GM12865 (cell line): ENCODE results near the gene POMT1.
"Not testable (repeated sequence)": the region's sequence is repeated elsewhere in the genome, so short reads cannot be mapped to it uniquely, and the experiment has no call there.

Source experiments
- DNase-seq: peaks from one replicate; pipeline ENCODE4 v3.0.0; 2010; ENCODE audit warnings: low read depth
- H3K4me3 ChIP-seq: 2 replicates; pipeline ENCODE4 v1.5.1; 2011; ENCODE audit warnings: mild to moderate bottlenecking, low read depth, low read length, control low read depth
- CTCF ChIP-seq: IDR thresholded peaks from 2 replicates; pipeline ENCODE4 v1.5.1; 2011; ENCODE audit warnings: low read length, control low read depth, low read depth, inconsistent platforms; ENCODE audit not compliant: insufficient read depth; ENCODE audit errors: missing control alignments

Gene POMT1

GRCh38 chr9:131505012-131505411 is 2.3 kb downstream of the POMT1 start:
- no peak overlapping the region for H3K4me3 ChIP-seq
- no peak for DNase-seq
- no peak for TF ChIP-seq CTCF

- H3K4me3 ChIP-seq, result no peak overlapping the region
- no peak for DNase-seq
- TF ChIP-seq CTCF, result no peak
These were observed 8.7 kb downstream of the POMT1 start for GRCh38 chr9:131511416-131511815.

- H3K4me3 ChIP-seq, result no peak overlapping the region
- DNase-seq, result no peak
- TF ChIP-seq CTCF, result no peak
These were observed 9.2 kb downstream of the POMT1 start for GRCh38 chr9:131511880-131512279.

GRCh38 chr9:131513177-131513576 is 10.5 kb downstream of the POMT1 start:
- no peak for DNase-seq
- no peak overlapping the region for H3K4me3 ChIP-seq
- TF ChIP-seq CTCF, result no peak

GRCh38 chr9:131515559-131516031 is 12.9 kb downstream of the POMT1 start:
- DNase-seq, H3K4me3 ChIP-seq: not testable (repeated sequence)

GRCh38 chr9:131516100-131516499 is 13.4 kb downstream of the POMT1 start:
- no peak for DNase-seq
- no peak overlapping the region for H3K4me3 ChIP-seq
- no peak for TF ChIP-seq CTCF

- no peak for TF ChIP-seq CTCF
- no peak overlapping the region for H3K4me3 ChIP-seq
- no peak for DNase-seq
These were observed 14.2 kb downstream of the POMT1 start for GRCh38 chr9:131516930-131517329.
